Measurements from ENCODE around the gene CCDC175. TPM values are rescaled to one million over a fixed set of nuclear protein-coding genes. Genes with fewer than 3 reads are reported as not detected.

Gene CCDC175
- total RNA-seq: under 1 TPM in 2 of 4 donors, not detected in 2; 0.27 to 0.95 TPM

- Histone ChIP-seq H3K36me3 (no peaks in the 10 kb centered on the region), H3K27ac (peak within 1 kb of the TSS in 3 of 4 donors; percentile 25 to 27 (median 26)), H3K9me3 (no peaks in the 10 kb centered on the region), H3K4me3 (peak within 1 kb of the TSS; percentile 31 to 63 (median 46)), H3K4me1 (peaks cover 0 to 11% (median 9%) of the 10 kb centered on the region in 4 donors), H3K27me3 (peaks cover 4% of the 10 kb centered on the region)
- intact Hi-C loops (cut with DNase I; ENCODE audit: low total_unique reads) (no loop called here), in situ Hi-C loops (cut with MboI; ENCODE audit: low pct_ligation_motif_present in 1 of 4, low pct_unique_long_range_greater_than_20kb in 1 of 4, low sequenced_read_pairs in 3 of 4) (loop anchor here in 1 of 4 donors (10.0 to 25.0 kb wide), 2 partner anchors 72 to 439 kb away; no protein-coding TSS in a partner anchor)
- TF ChIP-seq EP300 (IDR thresholded peaks at IDR 0.05; ENCODE audit: low read depth) (no peak), CTCF (IDR thresholded peaks at IDR 0.05) (peak; percentile 63 to 88 (median 72))
- WGBS, 2 donors (ENCODE audit: low coverage in 1 of 2): 8 to 28% methylated on average over 13 to 32 of the region's 46 CpGs
- DNase-seq: peak; percentile 92
Observed at GRCh38 chr14:59576332-59577294, at the start of gene CCDC175. TSS of gene CCDC175 (minus strand) at chr14:59576812. CDS start at chr14:59576775, 37 bp downstream.

DNA sequence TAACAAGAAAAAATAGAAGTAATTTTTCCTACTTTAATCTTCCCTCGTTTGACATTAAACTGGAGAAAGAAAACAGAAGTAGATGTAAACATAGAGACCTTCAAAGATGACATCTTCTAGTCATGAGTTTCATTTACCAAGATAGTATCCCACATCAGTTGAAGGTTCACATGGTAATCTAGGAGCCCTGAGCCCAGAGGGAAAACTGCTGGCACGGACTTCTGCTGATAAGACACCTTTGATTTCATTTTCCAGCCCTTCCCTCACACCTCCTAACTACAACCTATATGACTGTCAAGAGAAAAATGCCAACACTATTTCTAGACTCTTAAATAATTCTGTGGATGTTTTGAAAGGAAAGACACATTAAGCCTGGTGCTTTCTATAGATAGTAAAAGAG, 46.0 kb upstream of the CCDC175 start:
- Histone ChIP-seq H3K36me3 (no peaks in the 10 kb centered on the region), H3K27ac (no peak overlapping the region), H3K9me3 (no peaks in the 10 kb centered on the region), H3K4me3 (no peak overlapping the region), H3K27me3 (peaks cover 14% of the 10 kb centered on the region), H3K4me1 (no peaks in the 10 kb centered on the region)
- no peak for DNase-seq
- in situ Hi-C loops (cut with MboI; ENCODE audit: low pct_ligation_motif_present in 1 of 4, low pct_unique_long_range_greater_than_20kb in 1 of 4, low sequenced_read_pairs in 3 of 4): no loop called here
- intact Hi-C loops (cut with DNase I; ENCODE audit: low total_unique reads): no loop called here
- WGBS, 2 donors (ENCODE audit: low coverage in 1 of 2): 29 to 37% methylated on average over 2 of the region's 2 CpGs
- TF ChIP-seq EP300 (IDR thresholded peaks at IDR 0.05; ENCODE audit: low read depth) (no peak), CTCF (IDR thresholded peaks at IDR 0.05) (no peak), POLR2A (IDR thresholded peaks at IDR 0.05) (no peak), POLR2AphosphoS5 (IDR thresholded peaks at IDR 0.05) (no peak)

DNA sequence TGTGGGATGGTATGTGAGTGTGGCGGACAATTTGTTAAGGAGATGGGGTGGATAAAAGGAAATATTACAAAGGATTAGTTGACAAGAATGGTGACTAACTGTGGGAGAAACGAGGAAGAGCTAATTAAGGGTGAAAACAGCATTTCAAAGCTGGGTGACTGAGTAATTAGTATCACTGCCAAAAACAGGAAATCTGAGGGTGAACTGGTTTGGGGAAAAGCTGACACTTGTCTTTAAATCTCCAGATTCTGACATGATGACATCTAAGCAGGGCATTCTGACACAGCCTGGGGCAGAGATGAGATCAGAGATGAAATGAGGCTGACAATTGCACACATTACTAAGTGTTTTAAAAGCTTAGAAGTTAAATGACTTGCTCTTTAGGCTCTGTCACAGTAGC, 42.4 kb upstream of the CCDC175 start:
- DNase-seq: no peak
- no peaks in the 10 kb centered on the region for H3K9me3 ChIP-seq
- intact Hi-C loops (cut with DNase I; ENCODE audit: low total_unique reads) (no loop called here), in situ Hi-C loops (cut with MboI; ENCODE audit: low pct_ligation_motif_present in 1 of 4, low pct_unique_long_range_greater_than_20kb in 1 of 4, low sequenced_read_pairs in 3 of 4) (no loop called here)
- no peaks in the 10 kb centered on the region for H3K36me3 ChIP-seq
- TF ChIP-seq POLR2A (IDR thresholded peaks at IDR 0.05) (no peak), CTCF (IDR thresholded peaks at IDR 0.05) (no peak), EP300 (IDR thresholded peaks at IDR 0.05; ENCODE audit: low read depth) (no peak), POLR2AphosphoS5 (IDR thresholded peaks at IDR 0.05) (no peak)
- H3K4me1 ChIP-seq: no peaks in the 10 kb centered on the region
- no peak overlapping the region for H3K27ac ChIP-seq
- H3K4me3 ChIP-seq: no peak overlapping the region
- WGBS, 2 donors (ENCODE audit: low coverage in 1 of 2): 51 to 70% methylated on average over 2 of the region's 2 CpGs
- no peaks in the 10 kb centered on the region for H3K27me3 ChIP-seq

GRCh38 chr14:59601056-59601455, 24.4 kb upstream of the CCDC175 start:
- in situ Hi-C loops (cut with MboI; ENCODE audit: low pct_ligation_motif_present in 1 of 4, low pct_unique_long_range_greater_than_20kb in 1 of 4, low sequenced_read_pairs in 3 of 4): no loop called here

More at GRCh38 chr14:59601056-59601455, 24.4 kb upstream of the CCDC175 start:
- Histone ChIP-seq H3K27ac (peak overlapping the region in 2 of 4 donors; percentile 36 to 46), H3K4me3 (no peak overlapping the region), H3K4me1 (peaks cover 0 to 10% (median 0%) of the 10 kb centered on the region in 4 donors), H3K9me3 (no peaks in the 10 kb centered on the region), H3K36me3 (no peaks in the 10 kb centered on the region), H3K27me3 (no peaks in the 10 kb centered on the region)
- intact Hi-C loops (cut with DNase I; ENCODE audit: low total_unique reads): no loop called here
- 25 to 34% methylated on average over 3 of the region's 3 CpGs for WGBS, 2 donors (ENCODE audit: low coverage in 1 of 2)
- DNase-seq: no peak
- no peak for TF ChIP-seq EP300 (IDR thresholded peaks at IDR 0.05; ENCODE audit: low read depth)
- peak in 1 of 3 donors; percentile 13 for TF ChIP-seq POLR2AphosphoS5 (IDR thresholded peaks at IDR 0.05)
- TF ChIP-seq POLR2A (IDR thresholded peaks at IDR 0.05): no peak
- no peak for TF ChIP-seq CTCF (IDR thresholded peaks at IDR 0.05)
